ENCODE results near the gene ZNF646.

ZNF646 gene, protein sequence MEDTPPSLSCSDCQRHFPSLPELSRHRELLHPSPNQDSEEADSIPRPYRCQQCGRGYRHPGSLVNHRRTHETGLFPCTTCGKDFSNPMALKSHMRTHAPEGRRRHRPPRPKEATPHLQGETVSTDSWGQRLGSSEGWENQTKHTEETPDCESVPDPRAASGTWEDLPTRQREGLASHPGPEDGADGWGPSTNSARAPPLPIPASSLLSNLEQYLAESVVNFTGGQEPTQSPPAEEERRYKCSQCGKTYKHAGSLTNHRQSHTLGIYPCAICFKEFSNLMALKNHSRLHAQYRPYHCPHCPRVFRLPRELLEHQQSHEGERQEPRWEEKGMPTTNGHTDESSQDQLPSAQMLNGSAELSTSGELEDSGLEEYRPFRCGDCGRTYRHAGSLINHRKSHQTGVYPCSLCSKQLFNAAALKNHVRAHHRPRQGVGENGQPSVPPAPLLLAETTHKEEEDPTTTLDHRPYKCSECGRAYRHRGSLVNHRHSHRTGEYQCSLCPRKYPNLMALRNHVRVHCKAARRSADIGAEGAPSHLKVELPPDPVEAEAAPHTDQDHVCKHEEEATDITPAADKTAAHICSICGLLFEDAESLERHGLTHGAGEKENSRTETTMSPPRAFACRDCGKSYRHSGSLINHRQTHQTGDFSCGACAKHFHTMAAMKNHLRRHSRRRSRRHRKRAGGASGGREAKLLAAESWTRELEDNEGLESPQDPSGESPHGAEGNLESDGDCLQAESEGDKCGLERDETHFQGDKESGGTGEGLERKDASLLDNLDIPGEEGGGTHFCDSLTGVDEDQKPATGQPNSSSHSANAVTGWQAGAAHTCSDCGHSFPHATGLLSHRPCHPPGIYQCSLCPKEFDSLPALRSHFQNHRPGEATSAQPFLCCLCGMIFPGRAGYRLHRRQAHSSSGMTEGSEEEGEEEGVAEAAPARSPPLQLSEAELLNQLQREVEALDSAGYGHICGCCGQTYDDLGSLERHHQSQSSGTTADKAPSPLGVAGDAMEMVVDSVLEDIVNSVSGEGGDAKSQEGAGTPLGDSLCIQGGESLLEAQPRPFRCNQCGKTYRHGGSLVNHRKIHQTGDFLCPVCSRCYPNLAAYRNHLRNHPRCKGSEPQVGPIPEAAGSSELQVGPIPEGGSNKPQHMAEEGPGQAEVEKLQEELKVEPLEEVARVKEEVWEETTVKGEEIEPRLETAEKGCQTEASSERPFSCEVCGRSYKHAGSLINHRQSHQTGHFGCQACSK (N-terminal part only)

DNA sequence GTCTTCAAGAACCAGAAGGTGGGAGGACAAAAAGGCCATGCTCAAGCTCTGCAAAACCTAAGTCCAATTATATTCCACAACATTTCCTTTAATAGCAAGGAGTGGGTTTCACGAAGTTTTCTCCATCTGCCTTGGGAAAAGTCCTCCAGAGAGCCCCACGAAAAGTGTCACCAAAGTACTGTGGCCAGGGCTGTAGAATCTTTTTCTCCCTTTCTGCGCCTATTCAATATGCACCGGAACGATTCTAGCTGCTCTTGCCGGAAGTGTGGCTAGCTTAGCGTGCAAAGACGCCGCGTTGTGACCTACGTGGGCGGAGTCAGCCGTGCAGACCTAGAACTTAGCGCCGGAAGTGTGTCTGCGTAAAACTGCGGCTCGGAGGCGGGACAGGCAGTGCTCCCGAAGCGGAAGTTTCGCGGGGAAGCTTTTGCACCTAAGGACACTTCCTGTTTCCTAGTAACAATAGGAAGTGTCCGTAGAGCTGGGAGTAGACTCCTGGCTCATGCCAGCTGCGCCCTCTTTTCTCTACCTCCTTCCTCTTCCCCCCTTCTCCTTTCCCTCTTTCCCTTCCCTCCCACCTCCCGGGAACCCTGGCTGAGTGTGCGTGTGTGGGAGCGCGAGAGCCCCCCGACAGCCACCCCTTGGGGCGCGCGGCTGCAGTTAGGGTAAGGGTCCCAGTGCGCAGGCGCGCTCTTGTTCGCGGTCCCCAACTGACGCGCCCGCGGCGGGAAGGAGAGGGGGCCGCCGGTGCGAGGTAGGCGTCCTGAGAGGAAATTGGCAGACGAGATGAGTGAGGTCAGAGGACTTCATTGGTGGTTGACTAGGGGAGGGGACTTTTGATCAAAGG lies at the start of gene ZNF646, which contains the start of gene ZNF668:
TSS of gene ZNF646 (plus strand) at position 453 of the 844 bp plus-strand sequence. CDS start 1,903 bp downstream, outside the sequence.
TSS of gene ZNF668 (minus strand) at position 271 of the 844 bp plus-strand sequence. CDS start 9,781 bp downstream, outside the sequence.
- H3K27ac Mint-ChIP-seq = peak within 1 kb of the TSS; percentile 98
- H3K4me3 Mint-ChIP-seq = peak within 1 kb of the TSS; percentile 99
- no peaks in the 10 kb centered on the region for H3K27me3 Mint-ChIP-seq (ENCODE audit: low read depth)
- peaks cover 23% of the 10 kb centered on the region for H3K4me1 Mint-ChIP-seq (ENCODE audit: low read depth)
- peaks cover 19% of the 10 kb centered on the region for H3K36me3 Mint-ChIP-seq (ENCODE audit: low read depth)
- no peaks in the 10 kb centered on the region for H3K9me3 Mint-ChIP-seq

DNA sequence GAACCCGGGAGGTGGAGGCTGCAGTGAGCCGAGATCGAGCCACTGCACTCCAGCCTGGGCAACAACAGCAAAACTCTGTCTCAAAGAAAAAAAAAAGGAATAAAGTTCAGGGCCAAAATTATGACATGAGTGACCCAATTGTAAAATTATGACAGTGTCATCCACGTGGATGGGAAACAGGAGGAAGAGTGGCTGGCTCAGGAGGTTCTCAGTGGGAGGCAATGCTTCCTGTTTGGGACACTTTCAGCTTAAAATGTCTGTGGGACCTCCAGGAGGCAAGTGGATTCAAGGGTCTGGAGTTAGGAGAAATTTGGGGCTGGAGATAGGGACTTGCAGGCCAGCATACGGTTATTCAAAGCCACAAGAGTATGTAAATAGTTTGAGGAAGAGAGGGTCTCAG lies 48.9 kb upstream of the ZNF646 start:
- Mint-ChIP-seq H3K4me3 (no peak overlapping the region), H3K9me3 (no peaks in the 10 kb centered on the region), H3K27ac (peak overlapping the region; percentile 76), H3K27me3 (ENCODE audit: low read depth) (no peaks in the 10 kb centered on the region), H3K4me1 (ENCODE audit: low read depth) (peaks cover 7% of the 10 kb centered on the region), H3K36me3 (ENCODE audit: low read depth) (no peaks in the 10 kb centered on the region)

DNA sequence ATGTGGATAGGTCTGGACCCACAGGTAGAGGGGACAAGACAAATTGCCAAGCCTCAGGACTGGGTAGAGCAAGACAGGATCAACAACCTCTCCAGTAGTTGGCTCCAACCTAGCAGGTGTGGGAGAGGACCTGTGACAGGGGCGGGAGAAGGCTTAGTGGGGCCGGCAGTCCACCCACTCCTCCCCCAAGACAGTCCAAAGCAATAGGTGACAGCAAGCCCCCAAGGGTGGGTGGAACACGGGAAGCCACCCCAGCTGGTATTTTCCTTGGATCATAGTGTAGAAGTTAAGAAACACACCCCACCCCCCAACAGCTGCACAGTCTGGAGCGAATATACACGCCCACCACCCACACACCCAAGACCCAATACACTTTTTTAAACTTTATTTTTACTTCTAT lies 45.0 kb upstream of the ZNF646 start:
- H3K27ac Mint-ChIP-seq = no peak overlapping the region
- H3K4me3 Mint-ChIP-seq = no peak overlapping the region
- H3K27me3 Mint-ChIP-seq (ENCODE audit: low read depth) = no peaks in the 10 kb centered on the region
- H3K36me3 Mint-ChIP-seq (ENCODE audit: low read depth) = peaks cover 4% of the 10 kb centered on the region
- peaks cover 12% of the 10 kb centered on the region for H3K4me1 Mint-ChIP-seq (ENCODE audit: low read depth)
- no peaks in the 10 kb centered on the region for H3K9me3 Mint-ChIP-seq

DNA sequence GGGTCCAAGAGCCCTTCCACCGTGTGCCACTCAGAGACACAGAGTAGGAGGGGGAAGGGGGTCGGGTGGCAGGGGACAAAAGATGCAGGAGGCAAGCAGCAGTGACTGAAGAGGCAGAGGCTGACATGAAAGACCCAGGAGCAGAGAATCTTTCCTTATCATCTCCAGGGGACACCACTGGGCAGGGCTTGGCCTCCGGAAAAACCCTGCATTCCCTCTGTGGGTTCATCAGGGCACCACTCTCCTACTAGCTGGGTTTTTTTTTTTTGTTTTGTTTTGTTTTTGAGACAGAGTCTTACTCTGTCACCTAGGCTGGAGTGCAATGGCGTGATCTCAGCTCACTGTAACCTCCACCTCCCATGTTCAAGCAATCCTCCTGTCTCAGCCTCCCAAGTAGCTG lies 42.9 kb upstream of the ZNF646 start:
- no peak overlapping the region for H3K27ac Mint-ChIP-seq
- peaks cover 9% of the 10 kb centered on the region for H3K36me3 Mint-ChIP-seq (ENCODE audit: low read depth)
- no peaks in the 10 kb centered on the region for H3K9me3 Mint-ChIP-seq
- no peak overlapping the region for H3K4me3 Mint-ChIP-seq
- peaks cover 14% of the 10 kb centered on the region for H3K4me1 Mint-ChIP-seq (ENCODE audit: low read depth)
- H3K27me3 Mint-ChIP-seq (ENCODE audit: low read depth) = no peaks in the 10 kb centered on the region

DNA sequence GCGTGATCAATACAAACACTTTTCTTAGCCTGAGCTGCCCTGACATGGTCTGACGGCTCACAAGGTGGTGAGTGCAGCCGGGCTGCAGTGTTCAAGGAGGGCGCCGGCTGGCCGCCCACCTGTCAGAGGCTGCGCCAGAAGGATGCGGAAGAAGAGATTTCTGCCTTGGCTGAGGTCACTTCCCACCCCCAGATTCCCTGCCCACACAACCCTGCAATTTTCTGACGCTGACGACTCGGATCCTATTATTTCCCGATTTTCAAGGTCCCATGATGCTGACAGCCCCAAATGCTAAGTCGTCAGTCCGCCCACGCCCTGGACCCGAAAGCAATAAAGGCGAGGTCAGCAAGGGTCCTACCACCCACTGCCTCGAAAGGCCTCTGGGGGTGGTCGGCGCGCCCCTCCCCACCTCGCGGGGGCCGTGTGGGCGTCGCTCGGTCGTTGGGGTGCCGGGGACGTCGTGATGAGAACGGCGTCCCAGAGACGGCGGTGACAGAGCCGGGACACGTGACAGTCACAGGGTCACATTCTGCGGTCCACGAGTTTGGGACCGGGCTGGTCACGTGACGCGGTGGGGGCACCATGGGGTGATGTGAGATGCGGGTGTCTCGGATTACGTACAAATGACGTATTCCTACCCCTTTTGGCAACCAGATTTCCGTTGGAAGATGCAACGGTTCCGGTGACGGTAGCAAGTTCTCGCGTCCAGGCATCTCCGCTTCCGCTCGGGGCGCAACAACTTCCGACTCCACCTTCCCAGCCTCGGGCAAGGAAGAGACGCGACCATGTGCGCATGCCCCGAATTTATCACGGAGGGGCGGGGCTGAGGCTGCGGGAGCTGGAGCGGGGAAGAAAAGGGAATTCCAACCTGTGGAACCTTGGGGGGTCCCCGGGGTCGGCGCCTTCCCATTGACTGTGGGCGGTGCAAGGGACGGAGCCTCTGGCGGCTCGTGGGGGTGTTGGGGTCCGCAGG lies 41.2 kb upstream of the ZNF646 start, which contains the start of gene STX4:
TSS of gene STX4 (plus strand) at position 823 of the 973 bp plus-strand sequence. CDS start 248 bp downstream, outside the sequence.
- H3K4me1 Mint-ChIP-seq (ENCODE audit: low read depth) = peaks cover 17% of the 10 kb centered on the region
- H3K27ac Mint-ChIP-seq = peak within 1 kb of the TSS; percentile 87
- no peaks in the 10 kb centered on the region for H3K9me3 Mint-ChIP-seq
- peak within 1 kb of the TSS; percentile 87 for H3K4me3 Mint-ChIP-seq
- no peaks in the 10 kb centered on the region for H3K27me3 Mint-ChIP-seq (ENCODE audit: low read depth)
- H3K36me3 Mint-ChIP-seq (ENCODE audit: low read depth) = peaks cover 12% of the 10 kb centered on the region

DNA sequence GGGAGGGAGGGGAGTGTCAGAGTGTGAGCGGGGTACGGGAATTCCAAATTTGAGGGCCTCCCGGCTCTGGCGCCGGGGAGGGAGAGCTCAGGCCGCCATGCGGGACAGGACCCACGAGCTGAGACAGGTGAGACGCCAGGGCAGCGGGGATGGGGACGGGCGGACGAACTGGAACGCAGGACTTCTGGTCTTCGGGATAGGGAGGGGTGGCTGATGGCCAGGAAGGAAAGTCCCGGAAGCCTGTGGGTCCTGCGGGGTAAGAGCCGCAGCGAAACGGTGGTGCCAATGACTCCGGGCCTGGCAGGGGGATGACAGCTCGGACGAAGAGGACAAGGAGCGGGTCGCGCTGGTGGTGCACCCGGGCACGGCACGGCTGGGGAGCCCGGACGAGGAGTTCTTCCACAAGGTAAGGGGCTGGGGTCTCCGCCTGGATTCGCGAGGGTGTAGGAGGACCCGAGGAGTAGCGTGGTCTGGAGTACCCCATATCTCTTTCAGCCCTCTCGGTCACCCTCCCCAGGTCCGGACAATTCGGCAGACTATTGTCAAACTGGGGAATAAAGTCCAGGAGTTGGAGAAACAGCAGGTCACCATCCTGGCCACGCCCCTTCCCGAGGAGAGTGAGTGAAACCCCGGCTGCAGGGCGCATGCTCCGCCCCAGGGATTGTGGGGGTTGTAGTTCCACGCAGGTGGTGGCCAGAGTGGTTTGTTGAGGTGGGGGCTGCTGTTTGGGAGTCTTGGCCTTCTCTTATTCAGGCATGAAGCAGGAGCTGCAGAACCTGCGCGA lies 40.3 kb upstream of the ZNF646 start:
- H3K27me3 Mint-ChIP-seq (ENCODE audit: low read depth) = no peaks in the 10 kb centered on the region
- peaks cover 17% of the 10 kb centered on the region for H3K36me3 Mint-ChIP-seq (ENCODE audit: low read depth)
- H3K9me3 Mint-ChIP-seq = no peaks in the 10 kb centered on the region
- peak overlapping the region; percentile 87 for H3K27ac Mint-ChIP-seq
- H3K4me1 Mint-ChIP-seq (ENCODE audit: low read depth) = peaks cover 17% of the 10 kb centered on the region
- peak overlapping the region; percentile 87 for H3K4me3 Mint-ChIP-seq

DNA sequence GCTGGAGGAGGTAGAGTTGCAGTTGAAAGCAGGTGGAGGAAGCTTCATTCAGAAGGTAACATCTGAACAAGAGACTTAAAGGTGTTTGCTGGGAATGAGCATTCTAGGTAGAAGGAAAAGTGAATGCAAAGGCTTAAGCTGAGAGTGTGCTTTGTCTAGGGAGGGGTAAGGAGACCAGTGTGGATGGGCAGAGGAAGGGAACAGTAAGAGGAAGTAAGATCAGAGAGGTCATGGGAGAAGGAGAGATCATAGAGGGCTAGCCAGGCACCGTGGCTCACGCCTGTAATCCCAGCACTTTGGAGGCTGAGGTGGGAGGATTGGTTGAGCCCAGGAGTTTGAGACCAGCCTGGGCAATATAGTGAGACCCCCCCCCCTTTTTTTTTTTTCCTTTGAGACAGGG lies 37.5 kb upstream of the ZNF646 start:
- no peaks in the 10 kb centered on the region for H3K27me3 Mint-ChIP-seq (ENCODE audit: low read depth)
- H3K27ac Mint-ChIP-seq = no peak overlapping the region
- H3K4me1 Mint-ChIP-seq (ENCODE audit: low read depth) = peaks cover 15% of the 10 kb centered on the region
- H3K36me3 Mint-ChIP-seq (ENCODE audit: low read depth) = peaks cover 26% of the 10 kb centered on the region
- H3K9me3 Mint-ChIP-seq = no peaks in the 10 kb centered on the region
- H3K4me3 Mint-ChIP-seq = no peak overlapping the region

DNA sequence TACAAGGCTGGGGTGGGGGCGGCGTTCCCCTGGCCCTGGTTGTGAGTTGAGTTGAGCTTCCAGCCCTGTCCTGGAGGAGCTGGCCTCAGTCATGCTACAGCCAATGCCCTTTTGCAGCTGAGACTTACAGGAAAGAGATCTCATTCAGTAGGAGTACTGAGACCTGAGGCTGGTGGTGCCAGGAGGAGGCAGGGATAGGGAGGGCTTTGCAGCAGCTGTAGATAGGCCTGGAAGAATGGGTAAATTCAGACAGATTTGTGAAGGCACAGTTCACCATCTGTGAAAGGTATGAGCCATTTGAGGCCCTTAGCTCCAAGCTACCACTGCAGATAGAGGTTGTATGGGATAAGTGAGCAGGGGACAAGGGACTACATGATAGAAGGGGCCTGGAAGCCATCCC lies 35.2 kb upstream of the ZNF646 start:
- H3K36me3 Mint-ChIP-seq (ENCODE audit: low read depth) = peaks cover 29% of the 10 kb centered on the region
- H3K4me1 Mint-ChIP-seq (ENCODE audit: low read depth) = peaks cover 6% of the 10 kb centered on the region
- H3K27me3 Mint-ChIP-seq (ENCODE audit: low read depth) = no peaks in the 10 kb centered on the region
- no peak overlapping the region for H3K27ac Mint-ChIP-seq
- no peaks in the 10 kb centered on the region for H3K9me3 Mint-ChIP-seq
- H3K4me3 Mint-ChIP-seq = no peak overlapping the region

DNA sequence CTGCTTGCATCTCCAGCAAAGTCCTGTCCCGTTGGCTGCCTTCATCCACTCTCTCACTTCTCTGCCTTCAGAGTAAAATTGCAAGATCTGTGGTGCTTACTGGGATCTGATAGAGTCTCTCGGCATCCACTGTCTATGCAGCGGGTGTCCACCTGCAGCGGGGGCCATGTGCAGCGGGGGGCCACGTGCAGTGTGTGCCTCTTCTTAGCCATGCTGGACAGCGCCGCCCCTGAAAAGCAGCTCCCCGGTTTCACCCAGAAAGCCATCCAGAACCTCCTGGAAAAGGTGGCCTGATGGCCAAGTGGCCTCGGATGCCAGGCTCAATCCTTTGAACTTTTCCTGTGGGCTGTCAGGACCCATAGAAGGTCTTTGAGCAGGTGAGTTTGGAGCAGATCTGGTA lies 31.4 kb upstream of the ZNF646 start:
- H3K4me1 Mint-ChIP-seq (ENCODE audit: low read depth) = no peaks in the 10 kb centered on the region
- no peaks in the 10 kb centered on the region for H3K27me3 Mint-ChIP-seq (ENCODE audit: low read depth)
- peaks cover 21% of the 10 kb centered on the region for H3K36me3 Mint-ChIP-seq (ENCODE audit: low read depth)
- H3K9me3 Mint-ChIP-seq = no peaks in the 10 kb centered on the region
- H3K4me3 Mint-ChIP-seq = no peak overlapping the region
- H3K27ac Mint-ChIP-seq = no peak overlapping the region

DNA sequence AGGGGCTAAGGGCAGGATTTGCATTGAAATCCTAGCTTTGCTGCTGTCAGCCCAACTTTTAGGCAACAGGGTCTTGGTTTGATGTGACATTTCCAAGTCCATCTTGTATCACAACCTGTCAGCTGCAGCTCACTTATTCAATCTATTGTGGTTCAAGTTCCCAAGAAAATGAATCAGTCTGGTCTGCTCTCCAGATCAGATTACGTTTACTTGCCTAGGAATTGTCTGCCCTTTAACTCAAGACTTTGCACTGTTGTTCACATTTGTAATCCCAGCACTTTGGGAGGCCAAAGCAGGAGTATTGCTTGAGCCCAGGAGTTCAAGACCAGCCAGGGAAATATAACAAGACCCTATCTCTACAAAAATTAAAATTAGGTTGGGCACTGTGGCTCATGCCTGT lies 30.9 kb upstream of the ZNF646 start:
- no peaks in the 10 kb centered on the region for H3K4me1 Mint-ChIP-seq (ENCODE audit: low read depth)
- no peaks in the 10 kb centered on the region for H3K27me3 Mint-ChIP-seq (ENCODE audit: low read depth)
- no peaks in the 10 kb centered on the region for H3K9me3 Mint-ChIP-seq
- no peak overlapping the region for H3K27ac Mint-ChIP-seq
- peaks cover 21% of the 10 kb centered on the region for H3K36me3 Mint-ChIP-seq (ENCODE audit: low read depth)
- no peak overlapping the region for H3K4me3 Mint-ChIP-seq

DNA sequence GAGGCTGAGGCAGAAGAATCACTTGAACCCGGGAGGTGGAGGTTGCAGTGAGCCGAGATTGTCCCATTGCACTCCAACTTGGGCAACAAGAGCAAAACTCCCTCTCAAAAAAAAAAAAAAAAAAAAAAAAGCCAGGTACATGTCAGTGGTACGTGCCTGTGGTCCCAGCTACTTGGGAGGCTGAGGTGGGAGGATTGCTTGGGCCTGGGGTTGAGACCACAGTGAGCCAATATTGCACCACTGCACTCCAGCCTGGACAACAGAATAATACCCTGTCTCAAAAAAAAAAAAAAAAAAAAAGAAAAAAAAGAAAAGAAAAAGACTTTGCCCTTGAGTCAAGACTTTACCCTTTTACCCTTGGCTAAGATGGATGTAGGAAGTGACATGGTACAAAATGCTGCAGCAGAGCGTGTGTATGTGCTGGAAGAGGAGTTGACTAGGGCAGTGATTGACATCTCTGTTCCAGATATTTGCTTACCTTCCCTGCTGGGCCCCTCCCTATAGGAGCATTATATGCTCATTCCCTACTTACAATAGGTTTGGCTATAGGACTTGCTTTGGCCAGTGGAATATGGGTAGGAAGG lies 30.2 kb upstream of the ZNF646 start:
- H3K27ac Mint-ChIP-seq = no peak overlapping the region
- no peaks in the 10 kb centered on the region for H3K4me1 Mint-ChIP-seq (ENCODE audit: low read depth)
- H3K4me3 Mint-ChIP-seq = no peak overlapping the region
- H3K9me3 Mint-ChIP-seq = no peaks in the 10 kb centered on the region
- H3K27me3 Mint-ChIP-seq (ENCODE audit: low read depth) = no peaks in the 10 kb centered on the region
- peaks cover 15% of the 10 kb centered on the region for H3K36me3 Mint-ChIP-seq (ENCODE audit: low read depth)

Measured in T-helper 1 cell treated with Interleukin-12 subunit alpha and Interleukin-12 subunit beta and Interleukin-4 antibody, amounts not matched to agents 30 μg/mL and 1 μg/mL, for 36 hours (primary cell).